Esophagus squamous epithelium (tissue), 5 donors: ENCODE data around the gene ZNF506. TPM values are rescaled to one million over a fixed set of nuclear protein-coding genes. Genes with fewer than 3 reads are reported as not detected.
"Not testable (repeated sequence)": the region's sequence is repeated elsewhere in the genome, so short reads cannot be mapped to it uniquely, and the experiment has no call there.

Experiments used
- DNase-seq: peaks from one replicate; lab custom pipeline; 2025; lab: John Stamatoyannopoulos, UW
- H3K27ac ChIP-seq, 4 donors: fragments of 200-600 bp; sonication (generic); one replicate each; pipeline ENCODE4 v1.5.1; 2016 to 2019; ENCODE audit warnings: mild to moderate bottlenecking in 1 of 4
- H3K27me3 ChIP-seq, 4 donors: fragments of 200-600 bp; sonication (generic); 1 replicate in 3 of 4; 2 replicates in 1 of 4; pipeline versions ENCODE4 v1.5.1 to v1.6.0; 2017 to 2021; ENCODE audit warnings: antibody characterized with exemption in 1 of 4
- H3K36me3 ChIP-seq, 3 donors: fragments of 200-600 bp; sonication (generic); one replicate each; pipeline ENCODE4 v1.5.1; 2016 to 2019
- H3K4me1 ChIP-seq, 3 donors: fragments of 200-600 bp; sonication (generic); one replicate each; pipeline ENCODE4 v1.5.1; 2017 to 2019
- H3K4me3 ChIP-seq, 4 donors: fragments of 200-600 bp; sonication (generic); 1 replicate in 3 of 4; 2 replicates in 1 of 4; pipeline ENCODE4 v1.5.1; 2016 to 2019; ENCODE audit warnings: mild to moderate bottlenecking in 2 of 4, moderate library complexity in 1 of 4
- H3K9me3 ChIP-seq, 3 donors: fragments of 200-600 bp; sonication (generic); one replicate each; pipeline ENCODE4 v1.5.1; 2016 to 2019
- POLR2A ChIP-seq, 4 donors: fragments of 450-650 bp; IDR thresholded peaks; one replicate each; pipeline ENCODE4 v1.6.1; 2017; ENCODE audit warnings: antibody characterized with exemption in 4 of 4, mild to moderate bottlenecking in 4 of 4, moderate library complexity in 3 of 4
- WGBS, 2 donors: methylation state at CpG; one replicate each; pipeline ENCODE4 v1.1.5; 2018; 5-methylcytosine and 5-hydroxymethylcytosine counted together
- intact Hi-C: fragments of 100-400 bp; cut with DNase I; formaldehyde crosslinking; loops from one replicate; pipeline ENCODE4 v1.15.0; 2022
- small RNA-seq, 4 donors: library from RNA; depleted of rRNA; stranded (forward); fragments of <200 nt; gene quantifications; one replicate each; pipeline ENCODE3, GENCODE V24; 2016
- total RNA-seq, 4 donors: library from RNA; depleted of rRNA; stranded (reverse); fragments of >200 nt; gene quantifications; one replicate each; pipeline ENCODE4 v1.1.0, GENCODE V29; 2016
- TF ChIP-seq, protein P1 (sequence below), 6 experiments: fragments of 450-650 bp in 4 of 6; fragments of 200-600 bp in 2 of 6; sonication (generic) in 2 of 6; IDR thresholded peaks; one replicate each; pipeline ENCODE4 v1.5.1; 2016 to 2019; ENCODE audit warnings: antibody characterized with exemption in 6 of 6, mild to moderate bottlenecking in 4 of 6, moderate library complexity in 4 of 6
- donor health status: DM: yes; HTN: yes; CAD: no.

ZNF506 gene
- total RNA-seq, 4 donors from 2014 or later, result 12.1 to 24.0 (median 17.8) TPM

DNA sequence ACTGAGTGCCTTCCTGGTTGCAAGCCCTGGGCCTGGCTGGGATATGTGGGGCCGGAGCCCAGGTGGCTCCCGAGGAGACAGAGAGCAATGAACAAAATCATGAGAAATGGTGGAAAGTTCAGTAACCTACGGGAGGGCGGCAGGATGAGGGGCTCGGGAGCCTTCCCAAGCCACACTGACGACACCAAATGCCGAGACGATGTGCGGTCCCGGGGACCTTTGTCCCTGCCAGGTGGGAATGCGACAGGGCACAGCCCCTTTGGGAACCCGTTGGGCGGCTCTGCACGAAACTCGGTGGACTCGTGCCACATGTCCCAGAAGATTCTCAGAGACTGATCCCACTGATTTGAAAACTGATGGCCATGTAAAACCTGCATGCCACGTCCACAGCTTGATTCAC, 76.9 kb downstream of the ZNF506 start:
- TF ChIP-seq, protein P1, sequence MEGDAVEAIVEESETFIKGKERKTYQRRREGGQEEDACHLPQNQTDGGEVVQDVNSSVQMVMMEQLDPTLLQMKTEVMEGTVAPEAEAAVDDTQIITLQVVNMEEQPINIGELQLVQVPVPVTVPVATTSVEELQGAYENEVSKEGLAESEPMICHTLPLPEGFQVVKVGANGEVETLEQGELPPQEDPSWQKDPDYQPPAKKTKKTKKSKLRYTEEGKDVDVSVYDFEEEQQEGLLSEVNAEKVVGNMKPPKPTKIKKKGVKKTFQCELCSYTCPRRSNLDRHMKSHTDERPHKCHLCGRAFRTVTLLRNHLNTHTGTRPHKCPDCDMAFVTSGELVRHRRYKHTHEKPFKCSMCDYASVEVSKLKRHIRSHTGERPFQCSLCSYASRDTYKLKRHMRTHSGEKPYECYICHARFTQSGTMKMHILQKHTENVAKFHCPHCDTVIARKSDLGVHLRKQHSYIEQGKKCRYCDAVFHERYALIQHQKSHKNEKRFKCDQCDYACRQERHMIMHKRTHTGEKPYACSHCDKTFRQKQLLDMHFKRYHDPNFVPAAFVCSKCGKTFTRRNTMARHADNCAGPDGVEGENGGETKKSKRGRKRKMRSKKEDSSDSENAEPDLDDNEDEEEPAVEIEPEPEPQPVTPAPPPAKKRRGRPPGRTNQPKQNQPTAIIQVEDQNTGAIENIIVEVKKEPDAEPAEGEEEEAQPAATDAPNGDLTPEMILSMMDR (IDR thresholded peaks at IDR 0.05), result no peak
- no peak for TF ChIP-seq POLR2A (IDR thresholded peaks at IDR 0.05)
- WGBS, 2 donors, result 87 to 93% methylated on average over 15 to 17 of the region's 17 CpGs
- H3K9me3 ChIP-seq, result peaks cover 0 to 49% (median 0%) of the 10 kb centered on the region in 3 donors
- intact Hi-C loops, result no loop called here
- no peak overlapping the region for H3K4me3 ChIP-seq
- H3K27me3 ChIP-seq, result no peaks in the 10 kb centered on the region
- DNase-seq, result no peak
- no peaks in the 10 kb centered on the region for H3K36me3 ChIP-seq
- no peak overlapping the region for H3K27ac ChIP-seq
- no peaks in the 10 kb centered on the region for H3K4me1 ChIP-seq

DNA sequence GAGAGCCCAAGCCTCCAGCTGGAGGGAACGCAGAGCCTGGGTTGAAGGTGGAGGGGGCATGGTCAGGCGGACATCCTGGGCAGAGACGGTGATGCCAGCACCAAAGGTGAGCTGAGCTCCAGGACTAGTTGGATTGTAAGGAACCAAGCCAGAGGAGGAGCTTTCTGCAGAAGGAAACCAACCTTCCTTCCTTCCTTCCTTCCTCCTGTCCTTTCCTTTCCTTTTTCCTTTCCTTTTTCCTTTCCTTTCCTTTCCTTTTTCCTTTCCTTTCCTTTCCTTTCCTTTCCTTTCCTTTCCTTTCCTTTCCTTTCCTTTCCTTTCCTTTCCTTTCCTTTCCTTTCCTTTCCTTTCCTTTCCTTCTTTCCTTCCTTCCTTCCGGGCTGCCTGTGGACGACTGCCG, 77.6 kb downstream of the ZNF506 start:
- H3K4me1 ChIP-seq, H3K36me3 ChIP-seq, H3K4me3 ChIP-seq, H3K27ac ChIP-seq, DNase-seq, intact Hi-C loops, H3K27me3 ChIP-seq: not testable (repeated sequence)
- 77 to 86% methylated on average over 3 of the region's 6 CpGs for WGBS, 2 donors
- peaks cover 0 to 41% (median 0%) of the 10 kb centered on the region in 3 donors for H3K9me3 ChIP-seq

DNA sequence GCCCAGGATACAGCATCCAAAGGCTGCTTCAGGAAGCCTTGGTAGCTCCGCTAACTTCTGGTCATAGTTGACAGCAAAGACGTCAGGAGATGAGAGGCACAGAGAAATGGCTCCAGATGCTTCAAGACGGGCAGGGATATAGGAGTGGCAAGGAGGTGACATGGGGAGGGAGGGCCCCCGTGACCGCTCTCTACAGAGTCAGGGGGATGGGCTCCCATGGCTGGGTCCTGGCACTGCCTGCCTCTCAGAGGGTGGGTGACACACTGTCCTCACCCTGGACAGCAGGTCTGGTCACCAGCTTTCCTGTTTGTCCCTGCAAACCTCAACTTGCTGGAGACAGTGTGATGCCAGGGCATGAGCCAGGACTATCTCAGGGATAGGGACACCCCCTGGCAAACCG, 78.4 kb downstream of the ZNF506 start:
- H3K4me3 ChIP-seq, result no peak overlapping the region
- H3K4me1 ChIP-seq, result no peaks in the 10 kb centered on the region
- H3K36me3 ChIP-seq, result no peaks in the 10 kb centered on the region
- no peaks in the 10 kb centered on the region for H3K27me3 ChIP-seq
- no peak for DNase-seq
- intact Hi-C loops, result no loop called here
- TF ChIP-seq POLR2A (IDR thresholded peaks at IDR 0.05), result no peak
- TF ChIP-seq, protein P1 (IDR thresholded peaks at IDR 0.05), result no peak
- H3K9me3 ChIP-seq, result peaks cover 0 to 34% (median 0%) of the 10 kb centered on the region in 3 donors
- 82 to 89% methylated on average over 4 to 5 of the region's 6 CpGs for WGBS, 2 donors
- no peak overlapping the region for H3K27ac ChIP-seq

DNA sequence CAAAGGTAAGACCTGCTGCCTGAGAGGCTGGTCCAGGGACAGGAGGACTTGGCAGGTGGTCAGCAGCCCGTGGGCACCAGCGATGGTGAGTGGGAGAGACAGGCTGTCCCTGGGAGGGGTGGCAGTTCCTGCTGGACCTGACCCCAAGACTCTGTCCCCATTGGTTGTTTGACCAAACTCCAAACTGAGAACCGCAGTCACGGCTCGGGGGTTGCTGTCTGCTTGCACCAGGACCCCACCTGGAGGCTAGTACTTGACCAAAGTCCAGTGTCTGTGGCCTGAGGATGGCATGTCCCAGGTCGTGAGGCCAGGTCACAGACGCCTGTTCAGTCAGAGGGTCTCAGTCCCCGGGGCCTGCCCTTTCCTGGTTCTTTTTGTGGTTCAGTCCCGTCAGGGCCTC, 78.8 kb downstream of the ZNF506 start:
- no peak overlapping the region for H3K4me3 ChIP-seq
- intact Hi-C loops, result no loop called here
- no peaks in the 10 kb centered on the region for H3K4me1 ChIP-seq
- no peaks in the 10 kb centered on the region for H3K27me3 ChIP-seq
- WGBS, 2 donors, result 30 to 78% methylated on average over 2 to 5 of the region's 9 CpGs
- H3K27ac ChIP-seq, result no peak overlapping the region
- no peaks in the 10 kb centered on the region for H3K36me3 ChIP-seq
- H3K9me3 ChIP-seq, result peaks cover 0 to 30% (median 0%) of the 10 kb centered on the region in 3 donors
- TF ChIP-seq POLR2A (IDR thresholded peaks at IDR 0.05), result no peak
- TF ChIP-seq, protein P1 (IDR thresholded peaks at IDR 0.05), result no peak
- DNase-seq, result no peak

Small RNA genes within 50 kb of the gene (small RNA-seq; reads per million reads assigned to genes)
- gene AC011477.5, result 0 reads per million in 4 donors

Other genes starting within 250 kb of the ZNF506 start
- gene PBX4, start 203.1 kb downstream of the ZNF506 start, total RNA-seq, result 1 to 10 TPM in 3 of 4 donors, under 1 TPM in 1; 0.61 to 1.9 (median 1.7) TPM
- gene LPAR2, start 193.5 kb downstream of the ZNF506 start, total RNA-seq, result 10 to 100 TPM in 2 of 4 donors, 1 to 10 TPM in 2; 7.6 to 13.1 (median 9.5) TPM
- gene GMIP, start 178.1 kb downstream of the ZNF506 start, total RNA-seq, result 10 to 100 TPM in 2 of 4 donors, 1 to 10 TPM in 2; 7.0 to 22.8 (median 10.0) TPM
- 100 to 1,000 TPM in 3 of 4 donors, 10 to 100 TPM in 1; 79.7 to 257 (median 153) TPM for gene ATP13A1, start 158.1 kb downstream of the ZNF506 start, total RNA-seq
- 1 to 10 TPM; 5.5 to 8.2 (median 6.5) TPM for gene ZNF101, start 152.9 kb downstream of the ZNF506 start, total RNA-seq
- gene ZNF14, start 88.6 kb downstream of the ZNF506 start, total RNA-seq, result 1 to 10 TPM; 1.9 to 6.3 (median 2.1) TPM
- 1 to 10 TPM in 3 of 4 donors, under 1 TPM in 1; 0.95 to 4.5 (median 2.7) TPM for gene ZNF253, start 44.1 kb upstream of the ZNF506 start, total RNA-seq
- 10 to 100 TPM in 1 of 4 donors, 1 to 10 TPM in 3; 4.7 to 12.7 (median 7.4) TPM for gene ZNF93, start 79.2 kb upstream of the ZNF506 start, total RNA-seq
- gene ZNF682, start 217.8 kb upstream of the ZNF506 start, total RNA-seq, result 1 to 10 TPM in 3 of 4 donors, under 1 TPM in 1; 0.73 to 3.1 (median 2.6) TPM